D721Med (cell line): Measurements from ENCODE around the gene ATP5MG.

ENCODE experiments used
- DNase-seq: peaks from one replicate; pipeline ENCODE4 v3.0.0; 2011; ENCODE audit warnings: low spot score; ENCODE audit not compliant: insufficient read length
- FAIRE-seq: peaks from 2 replicates; lab custom pipeline; 2011; peaks lifted over from hg19 to GRCh38; lab: Jason Lieb, UNC
- CTCF ChIP-seq: IDR thresholded peaks from 2 replicates; pipeline ENCODE4 v1.5.1; 2012; ENCODE audit warnings: mild to moderate bottlenecking, control low read depth; ENCODE audit not compliant: insufficient read depth; ENCODE audit errors: missing control alignments

Gene ATP5MG

GRCh38 chr11:118417801-118418200, 16.4 kb downstream of the ATP5MG start:
- FAIRE-seq (no peak), DNase-seq (no peak)
- no peak for TF ChIP-seq CTCF

GRCh38 chr11:118418766-118419165, 17.4 kb downstream of the ATP5MG start:
- no peak for DNase-seq
- no peak for TF ChIP-seq CTCF
- no peak for FAIRE-seq

GRCh38 chr11:118427707-118428106, 26.3 kb downstream of the ATP5MG start:
- FAIRE-seq (no peak), DNase-seq (no peak)
- TF ChIP-seq CTCF, result no peak

GRCh38 chr11:118430956-118431355, 29.6 kb downstream of the ATP5MG start:
- DNase-seq, result peak; percentile 66
- TF ChIP-seq CTCF, result peak; percentile 19
- no peak for FAIRE-seq

GRCh38 chr11:118434123-118434552, 32.7 kb downstream of the ATP5MG start:
- FAIRE-seq (no peak), DNase-seq (no peak)
- no peak for TF ChIP-seq CTCF

GRCh38 chr11:118434553-118435289, 33.3 kb downstream of the ATP5MG start:
- DNase-seq (no peak), FAIRE-seq (no peak)
- no peak for TF ChIP-seq CTCF

- FAIRE-seq (no peak), DNase-seq (peak; percentile 46)
Observed at GRCh38 chr11:118435290-118435892, 34.0 kb downstream of the ATP5MG start.

More at GRCh38 chr11:118435290-118435892, 34.0 kb downstream of the ATP5MG start:
- TF ChIP-seq CTCF, result no peak
